ENCODE measurements around the gene GULP1. TPM values are rescaled to one million over a fixed set of nuclear protein-coding genes. Genes with fewer than 3 reads are reported as not detected.

The GULP1 gene
- total and polyA plus RNA-seq, 2 of the 4 experiments (the other 2 are of a cell fraction) = 24.4 to 40.1 TPM

GRCh38 chr2:188345020-188345419 lies 53.3 kb downstream of the GULP1 start:
- peak overlapping the region; percentile 11; the same call in 1 of the 2 replicates for H3K18ac ChIP-seq (ENCODE audit: low read depth, low read length)
- dilution Hi-C loops (cut with HindIII; ENCODE audit: low sequenced_read_pairs, unreplicated experiment) (no loop called here), in situ Hi-C loops (cut with MboI; ENCODE audit: low sequenced_read_pairs) (no loop called here), intact Hi-C loops (cut with micrococcal nuclease) (no loop called here)
- peak overlapping the region; percentile 26; the same call in 1 of the 3 replicates for H2BK15ac ChIP-seq (ENCODE audit: low read depth, low read length)
- DNase-seq (peak; percentile 14), ATAC-seq (ENCODE audit: low read depth) (no peak)
- H3K4me3 ChIP-seq (ENCODE audit: insufficient read depth, low read depth, low read length) = no peak overlapping the region
- H3K9me1 ChIP-seq (ENCODE audit: insufficient read depth, low read length) = no peaks in the 10 kb centered on the region
- H4K91ac ChIP-seq (ENCODE audit: insufficient read depth, low read depth, low read length) = 0 out of 2 replicates have a peak overlapping the region, but pooled peaks have one; percentile 17
- peaks cover 8 to 50% of the 10 kb centered on the region in 2 experiments for H3K79me1 ChIP-seq (ENCODE audit: low read depth in 1 of 2, low read length in 2 of 2)
- H3K14ac ChIP-seq (replicated peaks; ENCODE audit: low read depth, low read length) = peak overlapping the region; percentile 78; the same call in 1 of the 2 replicates
- H3K27me3 ChIP-seq (ENCODE audit: control insufficient read depth, insufficient read depth, low read length) = no peaks in the 10 kb centered on the region
- ChIA-PET CTCF (interaction anchor here (0.6 kb wide), 1 partner anchor 1162 kb away, joined by 3 read pairs; no protein-coding TSS in a partner anchor), POLR2A (ENCODE audit: unreplicated experiment) (no interaction called here)
- H3K56ac ChIP-seq (ENCODE audit: extremely low read depth, insufficient read depth, low read length) = no peak overlapping the region
- H3K36me3 ChIP-seq (ENCODE audit: control insufficient read depth, insufficient read depth, low read length) = no peaks in the 10 kb centered on the region
- H2AFZ ChIP-seq (replicated peaks; ENCODE audit: low read length, poor library complexity) = no peak overlapping the region
- no peak overlapping the region for H4K5ac ChIP-seq (ENCODE audit: low read depth, low read length)
- peak overlapping the region; percentile 57; the same call in 1 of the 2 replicates for H3K4ac ChIP-seq (ENCODE audit: low read depth, low read length)
- peak overlapping the region; percentile 50 for H2BK20ac ChIP-seq (ENCODE audit: low read depth, low read length)
- peak overlapping the region; percentile 2 for H3K4me2 ChIP-seq (ENCODE audit: low read depth, low read length)
- H3K27ac ChIP-seq (ENCODE audit: insufficient read depth, low read length) = no peak overlapping the region
- TF ChIP-seq ELK1 (IDR thresholded peaks at IDR 0.05; ENCODE audit: borderline replicate concordance, low read depth, low read length) (no peak), CEBPB (IDR thresholded peaks at IDR 0.05; ENCODE audit: low read depth, low read length) (peak; percentile 88)
- no peak overlapping the region for H3K9ac ChIP-seq (ENCODE audit: low read depth, low read length)
- H4K8ac ChIP-seq (ENCODE audit: low read depth in 2 of 2, low read length in 2 of 2) = peak overlapping the region in 1 of 2 experiments; percentile 73; a peak in 2 of 4 replicates
- peak overlapping the region; percentile 31; the same call in 1 of the 2 replicates for H3K23ac ChIP-seq (ENCODE audit: low read depth, low read length)
- no peaks in the 10 kb centered on the region for H3K9me3 ChIP-seq (ENCODE audit: control insufficient read depth, insufficient read depth, low read length)
- peak overlapping the region; percentile 86 for H2AK9ac ChIP-seq (replicated peaks; ENCODE audit: low read depth, low read length, poor library complexity)
- no CpG with 5 or more reads among the region's 3 CpGs for WGBS, 2 experiments (ENCODE audit: extremely low coverage in 2 of 2, insufficient read length in 1 of 2)
- no TSS peak for BruUV-seq (replicated peaks)
- H4K20me1 ChIP-seq (ENCODE audit: insufficient read depth, low read length) = no peaks in the 10 kb centered on the region
- no peak overlapping the region; the same call in 1 of the 2 replicates for H2AK5ac ChIP-seq (ENCODE audit: low read depth, low read length)
- peak overlapping the region; percentile 65 for H2BK5ac ChIP-seq (ENCODE audit: low read depth, low read length, poor library complexity, severe bottlenecking)
- peak overlapping the region; percentile 10; the same call in 1 of the 2 replicates for H2BK120ac ChIP-seq (ENCODE audit: low read depth, low read length)
- H3K4me1 ChIP-seq (ENCODE audit: control insufficient read depth, insufficient read depth, low read length) = peaks cover 7% of the 10 kb centered on the region; the same call in 1 of the 2 replicates
